DMS53 treated with DMSO at 0.1 percent for 48 hours (cell line): ENCODE measurements around the gene DUOXA1.
"Not testable (repeated sequence)": the region's sequence is repeated elsewhere in the genome, so short reads cannot be mapped to it uniquely, and the experiment has no call there.

Source experiments
- DNase-seq: peaks from one replicate; lab custom pipeline; 2025; ENCODE audit not compliant: unreplicated experiment; lab: John Stamatoyannopoulos, UW

Gene DUOXA1

GRCh38 chr15:45113380-45113990 lies 16.2 kb downstream of the DUOXA1 start:
- DNase-seq = no peak

- no peak for DNase-seq
Measured at GRCh38 chr15:45112591-45113379, 16.9 kb downstream of the DUOXA1 start.

- no peak for DNase-seq
Measured at GRCh38 chr15:45112143-45112590, 17.5 kb downstream of the DUOXA1 start.

- no peak for DNase-seq
Measured at GRCh38 chr15:45111390-45112142, 18.1 kb downstream of the DUOXA1 start.

- DNase-seq = no peak
Measured at GRCh38 chr15:45110256-45110820, 19.3 kb downstream of the DUOXA1 start.

- no peak for DNase-seq
Measured at GRCh38 chr15:45107941-45108630, 21.6 kb downstream of the DUOXA1 start.

GRCh38 chr15:45106002-45106790 lies 23.5 kb downstream of the DUOXA1 start:
- no peak for DNase-seq

GRCh38 chr15:45105586-45105985 lies 24.1 kb downstream of the DUOXA1 start:
- no peak for DNase-seq

- DNase-seq = not testable (repeated sequence)
Measured at GRCh38 chr15:45104170-45104569, 25.5 kb downstream of the DUOXA1 start.

- DNase-seq = no peak
Measured at GRCh38 chr15:45102226-45102625, 27.5 kb downstream of the DUOXA1 start.

- no peak for DNase-seq
Measured at GRCh38 chr15:45101749-45102148, 27.9 kb downstream of the DUOXA1 start.

GRCh38 chr15:45100884-45101625 lies 28.6 kb downstream of the DUOXA1 start:
- DNase-seq = no peak

- no peak for DNase-seq
Measured at GRCh38 chr15:45099549-45100165, 30.0 kb downstream of the DUOXA1 start.

GRCh38 chr15:45097466-45097865 lies 32.2 kb downstream of the DUOXA1 start:
- no peak for DNase-seq

- no peak for DNase-seq
Measured at GRCh38 chr15:45095661-45096060, 34.0 kb downstream of the DUOXA1 start.

- no peak for DNase-seq
Measured at GRCh38 chr15:45094358-45094730, 35.3 kb downstream of the DUOXA1 start.

- DNase-seq = no peak
Measured at GRCh38 chr15:45093622-45094357, 35.9 kb downstream of the DUOXA1 start.

- no peak for DNase-seq
Measured at GRCh38 chr15:45093013-45093412, 36.7 kb downstream of the DUOXA1 start.
